Left forelimb (tissue), 1 donor: ENCODE measurements around the gene MGAT1.
"Not testable (repeated sequence)": the region's sequence is repeated elsewhere in the genome, so short reads cannot be mapped to it uniquely, and the experiment has no call there.

Experiments used
- DNase-seq: peaks from one replicate; pipeline ENCODE4 v3.0.0-alpha.2; 2018; ENCODE audit warnings: low spot score

Gene MGAT1

DNA sequence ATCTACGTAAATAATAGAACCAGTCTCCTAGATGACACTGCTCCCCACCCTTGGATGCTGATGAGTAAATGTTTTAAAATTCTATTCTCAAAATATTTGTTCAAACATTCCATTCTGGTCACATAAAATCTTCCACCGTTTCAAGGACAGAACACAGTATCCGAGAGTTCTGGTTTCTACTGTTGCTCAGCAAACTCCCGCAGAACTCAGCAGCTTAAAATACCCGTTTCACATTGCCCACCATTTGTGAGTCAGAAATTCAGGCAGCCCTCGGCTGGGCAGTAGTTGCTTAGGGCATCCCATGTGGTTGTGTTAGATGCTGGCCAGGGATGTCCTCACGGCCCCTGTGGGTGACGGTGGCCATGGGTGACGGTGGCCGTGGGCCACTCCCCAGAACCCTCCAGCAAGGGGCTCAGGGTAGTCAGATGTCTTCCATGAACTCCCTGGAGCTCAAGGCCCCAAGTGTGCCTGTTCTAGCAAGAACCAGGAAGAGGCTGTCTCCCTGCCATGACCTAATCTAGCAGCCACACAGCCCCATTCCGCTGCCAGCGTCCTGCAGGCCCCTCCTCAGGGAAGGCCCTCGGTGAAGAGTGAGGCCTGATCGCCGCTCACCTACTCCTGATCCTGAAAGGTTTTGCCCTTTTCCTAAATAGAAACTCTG, 17.4 kb downstream of the MGAT1 start:
- DNase-seq, result no peak

DNA sequence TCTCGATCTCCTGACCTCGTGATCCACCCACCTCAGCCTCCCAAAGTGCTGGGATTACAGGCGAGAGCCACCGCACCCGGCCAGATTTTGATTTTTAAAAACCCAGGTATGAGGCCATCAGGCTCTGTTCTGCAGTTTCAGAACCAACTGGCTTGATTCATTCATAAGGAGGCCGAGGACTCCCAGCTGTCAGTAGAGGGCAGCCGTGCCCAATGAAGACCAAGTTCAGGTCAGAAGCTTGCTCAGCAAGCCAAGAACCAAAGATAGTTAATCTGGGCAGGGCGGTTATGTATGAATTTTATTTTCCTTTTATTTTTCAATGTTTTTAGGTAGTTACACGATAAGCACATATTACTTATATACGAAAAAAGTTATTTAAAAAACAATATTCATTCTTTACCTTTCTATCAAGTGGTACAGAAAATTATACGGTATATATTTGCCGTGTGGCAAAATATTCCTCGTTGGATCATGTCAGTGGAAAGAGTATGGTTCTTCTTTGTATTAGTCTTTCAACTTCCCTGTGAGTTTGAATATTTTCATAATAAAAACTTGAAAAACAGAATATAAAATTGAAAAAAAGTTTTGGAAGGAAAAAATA, 18.0 kb downstream of the MGAT1 start:
- DNase-seq, result no peak

DNA sequence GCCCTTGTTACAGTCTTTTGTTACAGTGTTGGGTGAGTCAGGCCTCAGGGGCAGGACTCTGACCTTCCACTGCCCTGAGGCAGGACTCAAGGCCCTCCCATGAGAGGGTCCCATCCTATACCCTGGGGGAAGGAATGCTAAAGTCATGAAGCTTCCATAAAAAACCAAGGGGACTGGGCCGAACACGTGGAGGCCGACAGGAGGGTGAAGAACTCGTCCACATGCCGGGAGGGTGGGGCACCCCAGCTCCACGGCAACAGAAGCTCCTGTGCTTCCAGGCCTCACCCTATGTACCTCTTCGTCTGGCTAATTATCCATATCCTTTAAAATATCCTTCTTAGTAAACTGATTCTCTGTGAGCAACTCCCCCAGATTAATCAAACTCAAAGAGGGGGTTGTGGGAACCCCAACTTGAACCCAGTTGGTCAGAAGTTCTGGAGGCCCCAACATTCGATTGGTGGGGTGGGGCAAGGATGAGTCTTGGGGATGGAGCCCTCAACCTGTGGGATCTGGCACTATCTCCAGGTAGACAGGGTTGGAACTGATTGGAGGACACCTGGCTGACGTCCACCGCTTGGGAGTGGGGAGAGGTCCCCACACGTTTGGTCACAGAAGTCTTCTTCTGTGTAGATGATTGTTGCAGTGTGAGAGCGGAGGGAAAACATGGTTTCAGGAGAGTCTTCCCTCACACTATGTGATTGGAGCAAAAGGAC, 19.1 kb downstream of the MGAT1 start:
- DNase-seq, result no peak

DNA sequence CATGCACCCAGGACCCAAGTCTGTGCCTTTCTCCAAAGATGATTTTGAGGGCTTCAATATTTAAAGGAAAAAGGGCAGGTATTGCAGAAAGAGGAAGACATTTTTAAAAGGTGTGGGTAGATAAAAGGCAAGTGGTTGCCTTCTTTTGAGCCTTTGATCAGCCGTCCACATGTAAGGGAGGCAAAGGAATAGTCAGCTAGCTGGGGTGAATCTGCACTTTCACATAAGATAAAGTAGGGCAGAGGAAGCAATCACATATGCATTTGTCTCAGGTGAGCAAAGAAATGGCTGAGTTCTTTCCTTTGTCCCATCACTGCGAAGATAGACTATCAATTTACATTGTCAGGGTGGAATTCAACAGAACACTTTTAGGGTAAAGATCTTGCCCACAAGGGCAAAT, 19.9 kb downstream of the MGAT1 start:
- DNase-seq, result no peak

DNA sequence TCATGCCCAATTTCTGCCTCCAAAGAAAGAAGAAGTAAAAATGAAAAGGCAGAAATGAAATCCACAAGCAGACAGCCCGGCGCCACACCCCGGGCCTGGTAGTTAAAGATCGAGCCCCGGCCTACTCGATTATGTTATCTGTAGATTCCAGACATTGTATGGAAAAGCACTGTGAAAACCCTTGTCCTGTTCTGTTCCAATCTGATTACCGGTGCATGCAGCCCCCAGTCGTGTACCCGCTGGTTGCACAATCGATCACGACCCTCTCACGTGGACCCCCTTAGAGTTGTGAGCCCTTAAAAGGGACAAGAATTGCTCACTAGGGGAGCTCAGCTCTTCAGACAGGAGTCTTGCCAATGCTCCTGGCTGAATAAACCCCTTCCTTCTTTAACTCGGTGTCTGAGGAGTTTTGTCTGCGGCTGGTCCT, 20.7 kb downstream of the MGAT1 start:
- DNase-seq, result not testable (repeated sequence)

DNA sequence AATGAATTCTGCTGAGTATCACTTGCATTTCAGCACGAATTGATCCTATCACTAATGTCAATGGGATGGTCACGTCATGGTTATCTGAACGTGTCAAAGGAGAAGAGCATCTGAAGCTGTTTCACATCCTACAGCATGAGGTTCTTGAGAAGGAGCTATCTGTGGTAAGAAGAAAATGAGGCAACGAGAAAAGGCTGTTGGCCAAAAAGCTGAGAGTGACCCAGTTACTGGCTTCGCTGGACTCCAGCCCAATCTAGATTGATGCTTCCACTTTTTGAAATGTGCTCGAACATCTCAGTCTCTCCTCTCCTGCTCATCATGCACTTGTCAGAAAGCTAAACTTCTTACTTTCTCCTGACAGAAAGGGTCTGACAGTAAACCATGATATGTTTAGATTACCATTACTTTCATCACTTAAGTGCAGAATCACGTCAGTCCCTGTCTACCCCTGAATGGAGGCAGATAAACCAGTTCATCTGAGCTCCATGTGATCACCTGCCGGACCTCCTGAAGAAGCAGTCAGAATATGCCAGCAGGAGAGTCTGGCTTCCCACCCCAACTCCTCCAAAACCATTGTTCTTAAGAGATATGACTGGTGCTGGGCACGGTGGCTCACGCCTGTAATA, 22.5 kb downstream of the MGAT1 start:
- DNase-seq, result no peak

DNA sequence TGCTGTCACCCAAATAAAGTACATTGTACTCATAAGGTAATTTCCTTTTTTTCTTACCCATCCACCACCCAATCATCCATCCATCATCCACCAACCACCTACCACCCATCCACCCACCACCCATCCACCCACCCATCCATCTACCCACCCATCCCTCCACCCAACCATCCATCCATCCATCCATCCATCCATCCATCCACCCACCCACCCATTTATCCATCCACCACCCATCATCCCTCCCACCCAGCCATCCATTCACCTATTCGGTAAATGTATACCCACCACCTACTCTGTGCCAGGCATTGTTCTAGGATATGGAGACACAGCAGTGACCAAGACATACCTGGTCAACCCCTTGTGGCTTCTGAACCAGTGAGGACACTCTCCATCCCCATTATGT, 25.1 kb downstream of the MGAT1 start:
- DNase-seq, result no peak

DNA sequence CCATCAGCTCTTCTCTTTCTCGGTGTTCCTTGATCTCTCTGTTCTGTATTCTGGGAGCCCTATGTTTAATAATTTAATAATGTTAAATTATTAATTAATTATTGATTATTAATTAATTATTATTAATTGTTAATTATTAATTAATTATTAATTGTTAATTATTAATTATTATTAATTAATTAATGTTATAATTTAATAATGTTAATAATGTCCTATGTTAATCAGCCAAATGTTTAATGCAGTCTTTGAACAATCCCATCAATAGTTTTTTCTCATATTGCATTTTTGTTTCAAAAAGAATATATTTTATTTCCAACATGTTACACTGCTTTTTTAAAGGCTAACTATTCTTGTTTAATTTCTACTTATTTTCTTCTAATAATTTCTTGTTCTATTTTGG, 26.2 kb downstream of the MGAT1 start:
- DNase-seq, result no peak

DNA sequence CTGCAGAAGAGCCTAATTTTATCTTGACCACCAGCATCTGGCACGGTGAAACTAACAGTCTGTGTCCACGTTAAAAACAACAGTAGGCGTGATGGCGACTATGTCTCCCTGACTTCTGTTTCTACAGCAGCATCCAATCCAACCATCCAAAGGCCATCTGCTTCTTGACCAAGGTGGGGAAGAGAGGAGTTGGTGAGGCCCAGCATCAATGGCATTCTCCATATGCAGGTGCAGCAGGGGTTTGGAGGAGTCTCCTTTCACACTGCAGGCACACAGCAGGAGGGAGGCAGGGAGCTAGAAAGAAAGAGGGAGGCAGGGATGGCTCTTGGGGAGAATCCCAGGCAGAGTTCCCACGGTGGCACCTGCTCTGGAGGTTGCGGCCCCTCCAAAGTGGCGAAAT, 27.0 kb downstream of the MGAT1 start:
- no peak for DNase-seq

DNA sequence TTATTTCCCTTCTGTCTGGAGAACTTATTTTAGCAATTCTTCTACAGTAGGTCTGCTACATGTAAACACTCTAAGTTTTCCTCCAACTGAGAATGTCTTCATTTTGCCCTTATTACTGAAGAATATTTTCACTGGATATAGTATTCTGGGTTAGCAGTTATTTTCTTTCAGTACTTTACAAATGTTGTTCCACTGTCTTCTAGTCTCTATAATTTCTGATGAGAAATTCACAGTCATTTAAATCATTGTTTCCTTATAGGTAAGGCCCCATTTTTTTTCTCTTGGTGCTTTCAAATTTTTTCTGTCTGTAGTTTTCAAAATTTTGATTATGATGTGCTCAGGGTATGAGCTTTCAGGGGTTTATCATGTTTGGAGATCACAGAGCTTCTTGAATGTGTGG, 30.8 kb downstream of the MGAT1 start:
- DNase-seq, result no peak

DNA sequence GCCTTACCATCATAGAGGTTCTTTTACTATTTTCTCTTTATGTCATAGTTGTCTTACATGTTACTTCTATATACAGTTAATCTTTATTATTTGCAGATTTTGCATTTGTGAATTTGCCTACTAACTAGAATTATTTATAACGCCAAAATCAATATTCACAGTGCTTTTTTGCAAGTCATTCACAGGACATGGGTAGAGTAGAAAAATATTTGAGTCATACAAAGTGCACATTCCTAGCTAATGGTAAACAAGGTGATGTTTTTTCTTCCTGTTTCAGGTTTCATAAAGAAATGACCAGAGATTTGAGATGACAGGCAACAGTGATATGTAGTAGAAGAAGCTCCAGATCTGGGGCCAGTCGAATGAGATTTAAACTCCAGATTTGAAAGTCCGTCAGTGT, 32.8 kb downstream of the MGAT1 start:
- DNase-seq, result no peak

DNA sequence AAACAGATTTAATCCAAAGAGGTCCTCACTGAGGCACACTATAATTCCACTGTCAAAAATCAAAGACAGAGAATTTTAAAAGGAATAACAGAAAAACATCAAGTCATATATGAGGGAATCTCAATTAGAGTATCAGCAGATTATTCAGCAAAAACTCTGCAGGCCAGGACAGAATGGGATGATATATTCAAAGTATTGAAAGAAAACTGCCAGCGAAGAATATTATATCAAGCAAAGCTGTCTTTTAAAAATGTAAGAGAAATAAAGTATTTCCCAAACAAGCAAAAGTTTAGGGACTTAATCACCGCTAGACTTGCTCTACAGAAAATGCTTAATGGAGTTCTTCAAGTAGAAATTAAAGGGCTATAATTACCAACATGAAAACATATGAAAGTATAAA, 47.0 kb downstream of the MGAT1 start:
- DNase-seq, result no peak

DNA sequence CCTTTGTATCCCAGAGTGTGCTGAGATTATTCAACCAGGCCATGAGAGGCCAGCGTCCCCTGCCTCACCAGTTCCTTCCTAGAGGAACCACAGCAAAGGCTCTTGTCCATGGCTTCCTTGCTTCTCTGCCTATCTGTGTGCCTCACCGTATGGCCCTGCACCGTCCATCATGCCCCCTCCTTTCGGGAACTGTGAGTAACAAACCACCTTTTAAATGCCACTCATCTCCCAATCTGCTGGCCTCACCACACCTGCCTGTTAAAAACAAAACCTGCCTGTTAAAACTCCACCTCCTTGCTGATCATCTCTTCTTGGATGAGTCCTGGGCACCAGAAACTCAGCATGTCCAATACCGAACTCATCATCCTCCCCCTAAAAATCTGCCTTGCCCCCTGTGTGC, 58.4 kb downstream of the MGAT1 start:
- no peak for DNase-seq

DNA sequence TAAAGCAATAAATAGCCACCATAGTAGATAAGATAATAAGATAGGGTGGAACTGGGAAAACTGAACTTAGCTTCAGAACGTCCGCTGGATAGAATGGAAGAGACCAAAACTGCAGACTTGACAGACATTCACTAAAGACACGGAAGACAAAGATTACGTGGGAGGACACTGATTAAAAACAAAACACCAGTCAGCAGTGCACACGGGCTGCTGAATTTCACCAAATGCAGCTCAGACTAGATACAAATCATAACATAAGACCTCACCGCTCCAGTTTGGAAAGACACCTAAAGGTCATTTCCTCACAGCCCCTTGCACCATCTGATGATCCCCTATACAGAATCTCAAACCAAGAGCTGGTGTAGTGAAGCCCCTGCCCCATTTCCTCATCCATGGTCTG, 59.9 kb downstream of the MGAT1 start:
- DNase-seq, result no peak

DNA sequence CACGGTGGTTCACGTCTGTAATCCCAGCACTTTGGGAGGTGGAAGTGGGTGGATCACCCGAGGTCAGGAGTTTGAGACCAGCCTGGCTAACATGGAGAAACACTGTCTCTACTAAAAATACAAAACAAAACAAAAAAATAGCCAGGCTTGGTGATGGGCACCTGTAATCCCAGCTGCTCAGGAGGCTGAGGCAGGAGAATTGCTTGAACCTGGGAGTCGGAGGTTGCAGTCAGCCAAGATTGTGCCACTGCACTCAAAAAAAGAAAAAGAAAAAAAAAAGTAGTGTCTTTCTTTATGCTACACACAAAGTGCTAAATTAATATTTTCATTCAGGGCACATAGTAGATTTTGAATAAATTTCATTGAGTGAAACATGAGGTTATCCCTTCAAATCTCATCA, 61.7 kb downstream of the MGAT1 start:
- DNase-seq, result not testable (repeated sequence)

DNA sequence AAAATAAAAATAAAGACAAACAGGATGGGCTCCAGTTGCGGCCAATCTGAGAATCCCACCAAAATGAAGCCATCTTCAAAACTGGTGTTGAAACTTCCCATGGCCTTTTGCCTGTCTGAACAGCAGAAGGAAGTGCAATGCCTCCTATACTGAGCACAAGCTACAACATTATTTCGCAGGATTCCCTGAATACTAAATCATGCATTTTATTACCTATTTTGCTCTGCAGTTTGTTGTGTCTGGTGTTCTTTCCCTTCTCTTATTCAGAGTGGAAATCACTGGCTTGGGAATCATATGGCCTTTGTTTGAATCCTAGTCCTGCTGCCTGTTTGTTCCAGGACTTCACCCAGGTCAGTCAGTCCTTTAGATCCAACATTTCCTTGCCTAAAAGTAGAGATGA, 62.6 kb downstream of the MGAT1 start, which contains the start of gene OR2Y1:
Gene OR2Y1 (minus strand): TSS at position 101 of the 400 bp plus-strand sequence. CDS start 0 bp downstream, at position 101.
- DNase-seq, result no peak

DNA sequence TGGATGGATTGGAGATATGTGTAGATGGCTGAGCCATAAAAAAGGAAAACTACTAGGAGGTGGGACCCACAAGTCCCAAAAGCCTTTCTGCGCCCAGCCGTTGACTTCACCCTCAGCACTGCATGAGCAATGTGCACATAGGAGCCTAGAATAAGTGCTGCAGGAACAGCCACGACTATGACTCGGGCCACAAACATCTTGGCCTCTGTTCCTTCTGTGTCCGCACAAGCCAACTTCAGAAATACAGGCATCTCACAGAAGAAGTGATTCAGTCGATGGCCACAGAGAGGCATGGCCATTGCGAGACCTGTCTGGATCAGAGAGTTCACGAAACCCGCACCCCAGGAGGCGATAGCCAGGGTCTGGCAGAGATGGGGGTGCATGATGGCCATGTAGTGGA, 63.3 kb downstream of the MGAT1 start:
- no peak for DNase-seq

DNA sequence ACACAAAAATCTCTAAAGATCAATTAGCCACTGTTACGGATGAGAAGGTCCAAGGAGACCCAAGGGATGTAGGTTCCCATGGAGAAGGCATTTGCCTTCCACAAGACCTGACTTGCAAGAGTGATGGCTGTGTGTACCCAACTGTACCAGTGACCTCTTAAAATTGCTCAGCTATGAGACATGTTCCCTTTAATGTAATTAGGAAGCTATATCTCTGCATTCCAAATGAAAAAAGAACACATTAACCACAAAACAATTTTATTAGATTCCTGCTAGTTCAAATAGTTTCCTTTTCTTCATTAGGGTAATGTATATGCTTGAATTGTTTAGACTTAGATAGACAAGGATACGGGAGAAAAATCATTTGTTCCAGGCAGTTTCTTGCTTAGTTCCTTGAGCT, 66.1 kb downstream of the MGAT1 start:
- no peak for DNase-seq
